Bronchial epithelial cell (primary cell): ENCODE data around the gene PKD1. TPM values are rescaled to one million over a fixed set of nuclear protein-coding genes. Genes with fewer than 3 reads are reported as not detected.

Experiments
- DNase-seq: peaks from one replicate; pipeline ENCODE4 v3.0.0-alpha.2; 2010; ENCODE audit warnings: low read depth
- FAIRE-seq: peaks from 2 replicates; lab custom pipeline; 2011; peaks lifted over from hg19 to GRCh38; lab: Jason Lieb, UNC
- H3K27me3 ChIP-seq: 2 replicates; pipeline ENCODE4 v1.5.1; 2011; ENCODE audit warnings: low read length; ENCODE audit not compliant: control insufficient read depth, insufficient read depth
- H3K36me3 ChIP-seq: 2 replicates; pipeline ENCODE4 v1.5.1; 2011; ENCODE audit warnings: low read length; ENCODE audit not compliant: control insufficient read depth, insufficient read depth
- H3K4me3 ChIP-seq: 2 replicates; pipeline ENCODE4 v1.5.1; 2011; ENCODE audit warnings: mild to moderate bottlenecking, low read depth, low read length, control low read depth
- CTCF ChIP-seq: IDR thresholded peaks from 2 replicates; pipeline ENCODE4 v1.5.1; 2011; ENCODE audit warnings: mild to moderate bottlenecking, moderate library complexity, low read length, control low read depth, inconsistent platforms; ENCODE audit not compliant: insufficient read depth, severe bottlenecking
- total RNA-seq: library from RNA; depleted of rRNA; stranded (reverse); fragments of >200 nt; gene quantifications from 2 replicates; pipeline ENCODE4 v1.2.1, GENCODE V29; 2014

Gene PKD1
- total RNA-seq, 1 donor from 2014 or later: 56.1 TPM

- DNase-seq (no peak), FAIRE-seq (no peak)
- peaks cover 21% of the 10 kb centered on the region for H3K36me3 ChIP-seq
- H3K27me3 ChIP-seq: no peaks in the 10 kb centered on the region
- H3K4me3 ChIP-seq: no peak overlapping the region
- no peak for TF ChIP-seq CTCF
Measured at GRCh38 chr16:2058872-2059271, 76.8 kb downstream of the PKD1 start.

- Histone ChIP-seq H3K36me3 (peaks cover 25% of the 10 kb centered on the region), H3K4me3 (no peak overlapping the region), H3K27me3 (no peaks in the 10 kb centered on the region)
- TF ChIP-seq CTCF: no peak
- DNase-seq: no peak
- no peak for FAIRE-seq
Measured at GRCh38 chr16:2058420-2058819, 77.3 kb downstream of the PKD1 start.

GRCh38 chr16:2057438-2057837, 78.3 kb downstream of the PKD1 start:
- no peaks in the 10 kb centered on the region for H3K27me3 ChIP-seq
- peaks cover 29% of the 10 kb centered on the region for H3K36me3 ChIP-seq
- FAIRE-seq: no peak
- DNase-seq: no peak
- no peak overlapping the region for H3K4me3 ChIP-seq
- TF ChIP-seq CTCF: no peak

- peak; percentile 28 for TF ChIP-seq CTCF
- no peak overlapping the region for H3K4me3 ChIP-seq
- H3K27me3 ChIP-seq: no peaks in the 10 kb centered on the region
- DNase-seq: no peak
- H3K36me3 ChIP-seq: peaks cover 27% of the 10 kb centered on the region
- FAIRE-seq: no peak
Measured at GRCh38 chr16:2056681-2057407, 78.9 kb downstream of the PKD1 start.

GRCh38 chr16:2056077-2056476, 79.6 kb downstream of the PKD1 start:
- FAIRE-seq: no peak
- Histone ChIP-seq H3K4me3 (no peak overlapping the region), H3K36me3 (peaks cover 29% of the 10 kb centered on the region), H3K27me3 (no peaks in the 10 kb centered on the region)
- no peak for DNase-seq
- TF ChIP-seq CTCF: peak; percentile 23
